GM18873 (cell line): ENCODE data around the gene ZNF705A.
"Not testable (repeated sequence)": the region's sequence is repeated elsewhere in the genome, so short reads cannot be mapped to it uniquely, and the experiment has no call there.

ENCODE experiments used
- ATAC-seq: cut with Tn5 transposase; IDR thresholded peaks from one replicate; pipeline ENCODE4 v1.9.1; 2021; ENCODE audit warnings: mild to moderate bottlenecking, moderate library complexity, moderate number of reproducible peaks; ENCODE audit not compliant: unreplicated experiment, low FRiP score

ZNF705A gene

GRCh38 chr12:8156845-8157244 lies at the start of gene ZNF705A:
ZNF705A (plus strand) TSS chr12:8157015; CDS start chr12:8172626, 15,611 bp downstream.
- no peak for ATAC-seq

- no peak for ATAC-seq
Measured at GRCh38 chr12:8108808-8109398, 47.9 kb upstream of the ZNF705A start.

GRCh38 chr12:8113117-8113516 lies 43.7 kb upstream of the ZNF705A start:
- not testable (repeated sequence) for ATAC-seq

GRCh38 chr12:8120072-8120713 lies 36.6 kb upstream of the ZNF705A start:
- ATAC-seq, result no peak

GRCh38 chr12:8123124-8123912 lies 33.5 kb upstream of the ZNF705A start, which contains the start of gene CLEC4A:
CLEC4A (plus strand) TSS chr12:8123617; CDS start chr12:8123879, 262 bp downstream.
- no peak for ATAC-seq

- ATAC-seq, result no peak
Measured at GRCh38 chr12:8127138-8127537, 29.7 kb upstream of the ZNF705A start.

GRCh38 chr12:8133636-8134397 lies 23.0 kb upstream of the ZNF705A start:
- not testable (repeated sequence) for ATAC-seq

- not testable (repeated sequence) for ATAC-seq
Measured at GRCh38 chr12:8134398-8134930, 22.4 kb upstream of the ZNF705A start.

- ATAC-seq, result not testable (repeated sequence)
Measured at GRCh38 chr12:8141647-8142046, 15.2 kb upstream of the ZNF705A start.

GRCh38 chr12:8143261-8143660 lies 13.6 kb upstream of the ZNF705A start:
- ATAC-seq, result no peak

GRCh38 chr12:8145754-8146441 lies 10.9 kb upstream of the ZNF705A start:
- ATAC-seq, result no peak

- ATAC-seq, result no peak
Measured at GRCh38 chr12:8146442-8146771, 10.4 kb upstream of the ZNF705A start.

GRCh38 chr12:8154526-8154925 lies 2.3 kb upstream of the ZNF705A start:
- ATAC-seq, result no peak

- no peak for ATAC-seq
Measured at GRCh38 chr12:8156416-8156815, 399 bp upstream of the ZNF705A start.

GRCh38 chr12:8157484-8158198 lies 826 bp downstream of the ZNF705A start:
- ATAC-seq, result no peak

GRCh38 chr12:8172911-8173310 lies 16.1 kb downstream of the ZNF705A start:
- ATAC-seq, result not testable (repeated sequence)

- ATAC-seq, result not testable (repeated sequence)
Measured at GRCh38 chr12:8179989-8180585, 23.3 kb downstream of the ZNF705A start.

- not testable (repeated sequence) for ATAC-seq
Measured at GRCh38 chr12:8181271-8181670, 24.5 kb downstream of the ZNF705A start.

GRCh38 chr12:8182923-8183322 lies 26.1 kb downstream of the ZNF705A start:
- ATAC-seq, result not testable (repeated sequence)
